Fibroblast of lung (primary cell): ENCODE data around the gene TMPO. TPM values are rescaled to one million over a fixed set of nuclear protein-coding genes. Genes with fewer than 3 reads are reported as not detected.

ENCODE experiments used
- DNase-seq, 2 donors: peaks; one replicate each; pipeline versions ENCODE4 v3.0.0 to v3.0.0-alpha.2; 2010; ENCODE audit warnings: low read depth in 2 of 2
- H2AFZ ChIP-seq: 2 replicates; pipeline ENCODE4 v1.5.1; 2012; ENCODE audit warnings: low read length, control low read depth, inconsistent platforms
- H3K27ac ChIP-seq: 2 replicates; pipeline ENCODE4 v1.5.1; 2011; ENCODE audit warnings: low read length, control low read depth; ENCODE audit not compliant: insufficient read depth
- H3K27me3 ChIP-seq: 2 replicates; pipeline ENCODE4 v1.5.1; 2011; ENCODE audit warnings: mild to moderate bottlenecking, low read length; ENCODE audit not compliant: control insufficient read depth, insufficient read depth
- H3K36me3 ChIP-seq: 2 replicates; pipeline ENCODE4 v1.5.1; 2011; ENCODE audit warnings: low read length; ENCODE audit not compliant: control insufficient read depth, insufficient read depth
- H3K4me1 ChIP-seq: 2 replicates; pipeline ENCODE4 v1.5.1; 2011; ENCODE audit warnings: low read length; ENCODE audit not compliant: control insufficient read depth, insufficient read depth; ENCODE audit errors: extremely low read depth
- H3K4me2 ChIP-seq: 2 replicates; pipeline ENCODE4 v1.5.1; 2011; ENCODE audit warnings: low read length, control low read depth; ENCODE audit not compliant: insufficient read depth; ENCODE audit errors: extremely low read depth
- H3K4me3 ChIP-seq, 4 experiments: fragments of 200-600 bp in 1 of 4; sonication (generic) in 1 of 4; replicated peaks in 1 of 4; 2 replicates each; pipeline ENCODE4 v1.5.1; 2011 to 2016; ENCODE audit warnings: low read length in 4 of 4, low read depth in 3 of 4, mild to moderate bottlenecking in 3 of 4, control low read depth in 2 of 4, inconsistent platforms in 1 of 4, mixed read lengths in 1 of 4; ENCODE audit not compliant: insufficient read depth in 1 of 4; ENCODE audit errors: control extremely low read depth in 1 of 4
- H3K79me2 ChIP-seq: 2 replicates; pipeline ENCODE4 v1.5.1; 2012; ENCODE audit warnings: mild to moderate bottlenecking, low read length, inconsistent platforms; ENCODE audit not compliant: control insufficient read depth, insufficient read depth
- H3K9ac ChIP-seq: 2 replicates; pipeline ENCODE4 v1.5.1; 2011; ENCODE audit warnings: mild to moderate bottlenecking, low read length, control low read depth; ENCODE audit not compliant: insufficient read depth
- H3K9me3 ChIP-seq: 2 replicates; pipeline ENCODE4 v1.5.1; 2012; ENCODE audit warnings: low read depth, low read length; ENCODE audit not compliant: control insufficient read depth, insufficient read depth
- H4K20me1 ChIP-seq: 2 replicates; pipeline ENCODE4 v1.5.1; 2011; ENCODE audit warnings: low read length; ENCODE audit not compliant: control insufficient read depth, insufficient read depth; ENCODE audit errors: extremely low read depth
- EZH2 ChIP-seq: IDR thresholded peaks from 2 replicates; pipeline ENCODE4 v1.5.1; 2012; ENCODE audit warnings: low read length, control low read depth, mild to moderate bottlenecking; ENCODE audit errors: missing control alignments
- polyA plus RNA-seq, 2 donors: library from polyadenylated mRNA; depleted of rRNA in 1 of 2; stranded (reverse) in 1 of 2; unstranded in 1 of 2; fragments of >200 nt; gene quantifications; 2 replicates each; pipeline ENCODE4 v1.2.1, GENCODE V29; 2011 to 2012; ENCODE audit warnings: missing spikeins in 1 of 2
- total RNA-seq: library from RNA; depleted of rRNA; stranded (reverse); fragments of >200 nt; gene quantifications from 2 replicates; pipeline ENCODE4 v1.2.1, GENCODE V29; 2014
- TF ChIP-seq, protein P1 (sequence below), 2 donors: IDR thresholded peaks in 1 of 2; conservative IDR thresholded peaks in 1 of 2; 1 replicate in 1 of 2; 2 replicates in 1 of 2; pipeline ENCODE4 v1.5.1; 2011 to 2012; ENCODE audit warnings: low read length in 2 of 2, control low read depth in 1 of 2, inconsistent platforms in 1 of 2, low read depth in 1 of 2, mild to moderate bottlenecking in 1 of 2

The TMPO gene
- total and polyA plus RNA-seq, 2 donors (not counting 1 experiment from before 2014, with no cell fraction given) = 37.7 to 42.1 TPM

DNA sequence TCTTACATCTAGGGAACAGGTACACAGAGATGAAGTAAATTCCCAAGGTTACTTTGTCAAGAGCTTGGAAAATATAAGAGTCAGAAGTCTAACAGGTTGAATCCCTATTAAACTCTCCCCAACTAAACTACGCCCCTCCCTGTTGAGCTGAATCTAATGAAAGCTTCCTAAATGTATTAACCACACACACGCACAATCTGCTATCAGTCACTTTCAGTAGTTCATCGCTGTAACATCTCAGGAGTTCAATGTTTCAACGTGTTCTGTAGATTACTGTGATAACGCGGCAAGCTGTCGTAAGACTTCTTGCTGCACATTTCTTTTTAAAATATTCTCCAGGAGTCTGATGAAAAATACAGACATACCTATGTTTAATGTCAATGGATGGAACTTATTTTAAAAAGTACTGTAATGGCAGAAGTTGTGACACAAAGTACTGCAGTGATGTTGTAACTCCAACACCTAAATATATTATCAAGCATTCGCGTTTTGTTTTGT, 77.5 kb downstream of the TMPO start:
- H3K36me3 ChIP-seq = no peaks in the 10 kb centered on the region
- H3K9ac ChIP-seq = peak overlapping the region; percentile 41
- peak overlapping the region; percentile 43 to 99 (median 55) for H3K4me3 ChIP-seq
- H3K4me1 ChIP-seq = peaks cover 2% of the 10 kb centered on the region
- peaks cover 10% of the 10 kb centered on the region for H4K20me1 ChIP-seq
- H3K79me2 ChIP-seq = peaks cover 44% of the 10 kb centered on the region
- no peak for DNase-seq
- H2AFZ ChIP-seq = peak overlapping the region; percentile 88
- peak overlapping the region; percentile 64 for H3K4me2 ChIP-seq
- no peak for TF ChIP-seq EZH2
- TF ChIP-seq, protein P1, sequence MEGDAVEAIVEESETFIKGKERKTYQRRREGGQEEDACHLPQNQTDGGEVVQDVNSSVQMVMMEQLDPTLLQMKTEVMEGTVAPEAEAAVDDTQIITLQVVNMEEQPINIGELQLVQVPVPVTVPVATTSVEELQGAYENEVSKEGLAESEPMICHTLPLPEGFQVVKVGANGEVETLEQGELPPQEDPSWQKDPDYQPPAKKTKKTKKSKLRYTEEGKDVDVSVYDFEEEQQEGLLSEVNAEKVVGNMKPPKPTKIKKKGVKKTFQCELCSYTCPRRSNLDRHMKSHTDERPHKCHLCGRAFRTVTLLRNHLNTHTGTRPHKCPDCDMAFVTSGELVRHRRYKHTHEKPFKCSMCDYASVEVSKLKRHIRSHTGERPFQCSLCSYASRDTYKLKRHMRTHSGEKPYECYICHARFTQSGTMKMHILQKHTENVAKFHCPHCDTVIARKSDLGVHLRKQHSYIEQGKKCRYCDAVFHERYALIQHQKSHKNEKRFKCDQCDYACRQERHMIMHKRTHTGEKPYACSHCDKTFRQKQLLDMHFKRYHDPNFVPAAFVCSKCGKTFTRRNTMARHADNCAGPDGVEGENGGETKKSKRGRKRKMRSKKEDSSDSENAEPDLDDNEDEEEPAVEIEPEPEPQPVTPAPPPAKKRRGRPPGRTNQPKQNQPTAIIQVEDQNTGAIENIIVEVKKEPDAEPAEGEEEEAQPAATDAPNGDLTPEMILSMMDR (conservative IDR thresholded peaks at IDR 0.05 in 1 of 2, IDR thresholded peaks at IDR 0.05 in 1 of 2; ENCODE audit: low read depth in 1 of 2, low read length in 2 of 2) = no peak
- no peaks in the 10 kb centered on the region for H3K27me3 ChIP-seq
- H3K9me3 ChIP-seq = no peaks in the 10 kb centered on the region
- peak overlapping the region; percentile 79 for H3K27ac ChIP-seq

DNA sequence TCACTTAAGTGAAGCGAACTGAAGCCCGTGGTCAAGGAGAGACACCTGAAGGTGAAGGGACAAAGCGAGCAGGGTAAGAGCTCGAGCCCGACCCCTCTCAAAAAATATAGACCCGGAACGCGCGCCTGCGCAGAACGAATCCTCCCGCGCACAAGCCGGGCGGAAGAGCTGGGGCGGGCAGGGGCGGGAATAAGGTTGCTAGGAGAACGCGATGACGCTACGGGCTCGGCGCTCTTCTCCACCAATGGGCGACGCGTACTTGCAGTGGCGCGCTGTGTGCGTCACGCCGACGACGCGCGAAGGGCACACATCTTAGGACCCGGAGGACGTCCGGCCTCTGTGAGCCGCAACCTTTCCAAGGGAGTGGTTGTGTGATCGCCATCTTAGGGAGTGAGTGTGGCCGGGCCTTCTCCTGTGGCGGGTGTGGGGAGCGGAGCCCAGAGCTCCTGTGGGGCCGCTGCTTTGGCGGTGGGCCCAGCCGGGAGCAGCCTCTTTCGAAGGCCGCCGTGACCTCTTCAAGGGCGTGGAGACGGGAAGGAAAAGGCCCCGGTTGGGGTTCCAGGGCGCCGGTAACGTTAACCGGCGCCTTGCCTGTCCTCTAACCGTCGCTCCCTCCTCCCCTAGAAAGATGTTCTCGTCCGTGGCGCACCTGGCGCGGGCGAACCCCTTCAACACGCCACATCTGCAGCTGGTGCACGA, 78.1 kb downstream of the TMPO start, which contains the start of gene SLC25A3:
Gene SLC25A3, plus strand, starts transcription at position 336 of the 699 bp plus-strand sequence. Its CDS starts 293 bp downstream, at position 629.
- H3K9ac ChIP-seq = peak within 1 kb of the TSS; percentile 98
- peaks cover 2% of the 10 kb centered on the region for H3K4me1 ChIP-seq
- peak within 1 kb of the TSS; percentile 79 for H3K4me2 ChIP-seq
- H3K4me3 ChIP-seq = peak within 1 kb of the TSS; percentile 91 to 100 (median 98)
- TF ChIP-seq EZH2 = no peak
- TF ChIP-seq, protein P1 (conservative IDR thresholded peaks at IDR 0.05 in 1 of 2, IDR thresholded peaks at IDR 0.05 in 1 of 2; ENCODE audit: low read depth in 1 of 2, low read length in 2 of 2) = no peak
- no peaks in the 10 kb centered on the region for H3K27me3 ChIP-seq
- H3K36me3 ChIP-seq = no peaks in the 10 kb centered on the region
- H3K79me2 ChIP-seq = peaks cover 50% of the 10 kb centered on the region
- peak; percentile 97 to 99 for DNase-seq
- peak within 1 kb of the TSS; percentile 88 for H2AFZ ChIP-seq
- H3K27ac ChIP-seq = peak within 1 kb of the TSS; percentile 98
- peaks cover 10% of the 10 kb centered on the region for H4K20me1 ChIP-seq
- H3K9me3 ChIP-seq = no peaks in the 10 kb centered on the region

DNA sequence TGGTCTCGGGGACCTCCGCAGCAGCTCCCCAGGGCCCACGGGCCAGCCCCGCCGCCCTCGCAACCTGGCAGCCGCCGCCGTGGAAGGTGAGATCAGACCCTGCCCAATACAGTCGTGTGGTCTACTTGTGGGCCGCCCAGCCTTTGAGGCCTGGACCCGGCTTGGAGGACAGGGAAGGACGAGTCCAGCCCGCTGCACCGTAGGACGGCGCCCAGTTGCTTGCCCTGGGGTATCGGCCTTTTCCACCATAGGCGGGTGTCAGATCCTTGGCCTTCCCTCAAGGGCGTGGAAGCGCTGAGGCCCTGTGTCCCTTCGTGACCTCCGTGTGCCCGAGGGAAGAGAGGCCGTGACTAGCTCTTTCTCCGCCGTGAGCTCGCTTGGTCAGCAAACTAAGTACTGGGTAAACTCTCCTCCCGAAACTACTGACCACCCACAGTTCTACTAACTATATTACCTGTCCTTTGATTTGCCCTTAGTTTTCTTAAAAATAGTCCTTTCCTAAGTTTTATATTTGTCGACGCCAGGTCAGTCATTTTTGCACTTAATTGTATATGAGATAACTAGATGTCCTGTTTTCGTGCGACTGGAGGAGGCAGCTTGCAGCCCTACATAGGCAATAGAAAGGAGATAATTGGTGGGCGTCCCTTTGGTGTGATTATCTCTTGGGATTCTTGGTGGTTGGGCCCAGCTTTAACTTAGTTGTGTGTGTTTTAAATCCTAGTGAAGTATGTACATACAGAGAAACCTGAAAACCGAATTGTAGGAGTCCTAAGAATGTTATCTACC, 78.9 kb downstream of the TMPO start:
- H3K9me3 ChIP-seq = no peaks in the 10 kb centered on the region
- no peak for TF ChIP-seq EZH2
- TF ChIP-seq, protein P1 (conservative IDR thresholded peaks at IDR 0.05 in 1 of 2, IDR thresholded peaks at IDR 0.05 in 1 of 2; ENCODE audit: low read depth in 1 of 2, low read length in 2 of 2) = no peak
- peaks cover 51% of the 10 kb centered on the region for H3K79me2 ChIP-seq
- H3K27me3 ChIP-seq = no peaks in the 10 kb centered on the region
- peak overlapping the region; percentile 91 to 100 (median 98) for H3K4me3 ChIP-seq
- peak overlapping the region; percentile 98 for H3K27ac ChIP-seq
- peaks cover 10% of the 10 kb centered on the region for H4K20me1 ChIP-seq
- no peaks in the 10 kb centered on the region for H3K36me3 ChIP-seq
- H3K4me2 ChIP-seq = peak overlapping the region; percentile 79
- H3K9ac ChIP-seq = peak overlapping the region; percentile 98
- DNase-seq = peak; percentile 20 to 38
- H2AFZ ChIP-seq = no peak overlapping the region
- H3K4me1 ChIP-seq = peaks cover 2% of the 10 kb centered on the region
